Measurements from ENCODE around the gene BCAM.

DNA sequence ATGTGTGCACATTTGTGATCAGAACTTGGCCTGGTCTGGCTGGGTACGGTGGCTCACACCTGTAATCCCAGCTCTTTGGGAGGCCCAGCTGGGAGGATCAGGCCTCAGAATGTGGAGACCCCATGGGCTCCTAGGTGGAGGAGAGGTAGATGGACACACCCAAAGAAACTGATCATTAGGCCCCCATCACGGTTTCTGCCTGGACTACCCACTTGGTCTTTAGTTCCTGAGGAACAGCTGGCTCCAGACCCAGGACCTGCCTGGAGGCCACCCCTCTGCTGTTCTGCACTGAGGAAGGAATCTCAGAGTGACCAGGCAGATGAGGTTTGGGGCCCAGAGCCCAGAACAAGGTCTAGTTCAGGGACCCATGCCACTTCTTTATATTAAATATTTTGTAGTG, 29.8 kb upstream of the BCAM start:
- TF ChIP-seq, protein P1, sequence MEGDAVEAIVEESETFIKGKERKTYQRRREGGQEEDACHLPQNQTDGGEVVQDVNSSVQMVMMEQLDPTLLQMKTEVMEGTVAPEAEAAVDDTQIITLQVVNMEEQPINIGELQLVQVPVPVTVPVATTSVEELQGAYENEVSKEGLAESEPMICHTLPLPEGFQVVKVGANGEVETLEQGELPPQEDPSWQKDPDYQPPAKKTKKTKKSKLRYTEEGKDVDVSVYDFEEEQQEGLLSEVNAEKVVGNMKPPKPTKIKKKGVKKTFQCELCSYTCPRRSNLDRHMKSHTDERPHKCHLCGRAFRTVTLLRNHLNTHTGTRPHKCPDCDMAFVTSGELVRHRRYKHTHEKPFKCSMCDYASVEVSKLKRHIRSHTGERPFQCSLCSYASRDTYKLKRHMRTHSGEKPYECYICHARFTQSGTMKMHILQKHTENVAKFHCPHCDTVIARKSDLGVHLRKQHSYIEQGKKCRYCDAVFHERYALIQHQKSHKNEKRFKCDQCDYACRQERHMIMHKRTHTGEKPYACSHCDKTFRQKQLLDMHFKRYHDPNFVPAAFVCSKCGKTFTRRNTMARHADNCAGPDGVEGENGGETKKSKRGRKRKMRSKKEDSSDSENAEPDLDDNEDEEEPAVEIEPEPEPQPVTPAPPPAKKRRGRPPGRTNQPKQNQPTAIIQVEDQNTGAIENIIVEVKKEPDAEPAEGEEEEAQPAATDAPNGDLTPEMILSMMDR (IDR thresholded peaks at IDR 0.05) = no peak
- TF ChIP-seq ZFX (IDR thresholded peaks at IDR 0.05; ENCODE audit: borderline replicate concordance) = no peak
